AG09309 (cell line): ENCODE data around the gene NDN.

Experiments used
- DNase-seq: peaks from one replicate; pipeline ENCODE4 v3.0.0-alpha.2; 2010; ENCODE audit warnings: low read depth
- H3K4me3 ChIP-seq: 2 replicates; pipeline ENCODE4 v1.5.1; 2011; ENCODE audit warnings: mild to moderate bottlenecking, low read depth, low read length, moderate library complexity; ENCODE audit not compliant: control insufficient read depth
- CTCF ChIP-seq: IDR thresholded peaks from 2 replicates; pipeline ENCODE4 v1.5.1; 2011; ENCODE audit warnings: mild to moderate bottlenecking, low read depth, low read length, inconsistent platforms; ENCODE audit not compliant: insufficient read depth, control insufficient read depth; ENCODE audit errors: missing control alignments

NDN gene

GRCh38 chr15:23648920-23649515, 38.1 kb downstream of the NDN start:
- DNase-seq, result no peak
- peak; percentile 43 for TF ChIP-seq CTCF
- no peak overlapping the region for H3K4me3 ChIP-seq

GRCh38 chr15:23647421-23648370, 39.4 kb downstream of the NDN start, which contains the start of gene MAGEL2:
Gene MAGEL2 (minus strand): TSS chr15:23647867. CDS start chr15:23647742, 125 bp downstream.
- no peak for TF ChIP-seq CTCF
- no peak for DNase-seq
- H3K4me3 ChIP-seq, result peak within 1 kb of the TSS; percentile 11

- no peak for DNase-seq
- no peak for TF ChIP-seq CTCF
- H3K4me3 ChIP-seq, result no peak overlapping the region
Observed at GRCh38 chr15:23647001-23647295, 40.2 kb downstream of the NDN start.

- DNase-seq, result no peak
- TF ChIP-seq CTCF, result no peak
- no peak overlapping the region for H3K4me3 ChIP-seq
Observed at GRCh38 chr15:23646165-23647000, 40.7 kb downstream of the NDN start.

- no peak for TF ChIP-seq CTCF
- H3K4me3 ChIP-seq, result no peak overlapping the region
- DNase-seq, result no peak
Observed at GRCh38 chr15:23645371-23646164, 41.5 kb downstream of the NDN start.

- DNase-seq, result no peak
- H3K4me3 ChIP-seq, result no peak overlapping the region
- TF ChIP-seq CTCF, result no peak
Observed at GRCh38 chr15:23644829-23645228, 42.3 kb downstream of the NDN start.
